Mesendoderm (in vitro differentiated cells): ENCODE data around the gene ARPC5.

Experiments
- DNase-seq: peaks from one replicate; pipeline ENCODE4 v3.0.0; 2013
- H2AK5ac ChIP-seq: 2 replicates; pipeline ENCODE4 v1.6.1; 2013; ENCODE audit warnings: low read length, inconsistent platforms
- H2BK120ac ChIP-seq: 2 replicates; pipeline ENCODE4 v1.6.1; 2013; ENCODE audit warnings: low read depth, mild to moderate bottlenecking, low read length, moderate library complexity, mixed read lengths
- H2BK15ac ChIP-seq: replicated peaks from 2 replicates; pipeline ENCODE4 v1.6.1; 2013; ENCODE audit warnings: low read depth, mild to moderate bottlenecking, moderate library complexity
- H2BK5ac ChIP-seq: 2 replicates; pipeline ENCODE4 v1.6.1; 2013; ENCODE audit warnings: low read length, inconsistent platforms
- H3K18ac ChIP-seq: 2 replicates; pipeline ENCODE4 v1.6.1; 2013; ENCODE audit warnings: mild to moderate bottlenecking, low read length, mixed read lengths
- H3K23ac ChIP-seq: one replicate; pipeline ENCODE4 v1.6.1; 2013; ENCODE audit warnings: low read length
- H3K27ac ChIP-seq: 2 replicates; pipeline ENCODE4 v1.5.1; 2013; ENCODE audit warnings: low read depth, mild to moderate bottlenecking, inconsistent platforms, low read length, moderate library complexity
- H3K27me3 ChIP-seq: 2 replicates; pipeline ENCODE4 v1.6.1; 2013; ENCODE audit warnings: low read length, control low read depth, mild to moderate bottlenecking, inconsistent platforms; ENCODE audit not compliant: insufficient read depth, poor library complexity
- H3K36me3 ChIP-seq: 2 replicates; pipeline ENCODE4 v1.6.1; 2013; ENCODE audit warnings: low read length, inconsistent platforms; ENCODE audit not compliant: control insufficient read depth, insufficient read depth
- H3K4ac ChIP-seq: one replicate; pipeline ENCODE4 v1.6.1; 2013; ENCODE audit warnings: low read depth, mild to moderate bottlenecking, low read length, moderate library complexity
- H3K4me1 ChIP-seq: 2 replicates; pipeline ENCODE4 v1.6.1; 2013; ENCODE audit warnings: low read depth, low read length, inconsistent platforms; ENCODE audit not compliant: control insufficient read depth
- H3K4me2 ChIP-seq: 2 replicates; pipeline ENCODE4 v1.6.1; 2013; ENCODE audit warnings: low read length
- H3K4me3 ChIP-seq: 2 replicates; pipeline ENCODE4 v1.5.1; 2013; ENCODE audit warnings: mild to moderate bottlenecking, low read length
- H3K56ac ChIP-seq: one replicate; pipeline ENCODE4 v1.6.1; 2013; ENCODE audit warnings: low read length
- H3K79me1 ChIP-seq: 2 replicates; pipeline ENCODE4 v1.6.1; 2013; ENCODE audit warnings: low read length, inconsistent platforms
- H3K79me2 ChIP-seq: 2 replicates; pipeline ENCODE4 v1.6.1; 2013; ENCODE audit warnings: mild to moderate bottlenecking, low read length; ENCODE audit not compliant: control insufficient read depth, insufficient read depth
- H3K9ac ChIP-seq: 2 replicates; pipeline ENCODE4 v1.6.1; 2013; ENCODE audit warnings: low read length, inconsistent platforms
- H4K5ac ChIP-seq: one replicate; pipeline ENCODE4 v1.6.1; 2013; ENCODE audit warnings: low read length
- H4K8ac ChIP-seq: one replicate; pipeline ENCODE4 v1.6.1; 2013; ENCODE audit warnings: low read depth, mild to moderate bottlenecking, control low read depth, low read length, moderate library complexity
- WGBS: extraction: QIAGEN DNeasy Blood & Tissue Kit; methylation state at CpG from one replicate; pipeline ENCODE4 v1.1.7; 2013; ENCODE audit warnings: low lambda C conversion rate, missing lambda C conversion rate; ENCODE audit not compliant: insufficient coverage; ENCODE audit errors: extremely low coverage; 5-methylcytosine and 5-hydroxymethylcytosine counted together

ARPC5 gene

DNA sequence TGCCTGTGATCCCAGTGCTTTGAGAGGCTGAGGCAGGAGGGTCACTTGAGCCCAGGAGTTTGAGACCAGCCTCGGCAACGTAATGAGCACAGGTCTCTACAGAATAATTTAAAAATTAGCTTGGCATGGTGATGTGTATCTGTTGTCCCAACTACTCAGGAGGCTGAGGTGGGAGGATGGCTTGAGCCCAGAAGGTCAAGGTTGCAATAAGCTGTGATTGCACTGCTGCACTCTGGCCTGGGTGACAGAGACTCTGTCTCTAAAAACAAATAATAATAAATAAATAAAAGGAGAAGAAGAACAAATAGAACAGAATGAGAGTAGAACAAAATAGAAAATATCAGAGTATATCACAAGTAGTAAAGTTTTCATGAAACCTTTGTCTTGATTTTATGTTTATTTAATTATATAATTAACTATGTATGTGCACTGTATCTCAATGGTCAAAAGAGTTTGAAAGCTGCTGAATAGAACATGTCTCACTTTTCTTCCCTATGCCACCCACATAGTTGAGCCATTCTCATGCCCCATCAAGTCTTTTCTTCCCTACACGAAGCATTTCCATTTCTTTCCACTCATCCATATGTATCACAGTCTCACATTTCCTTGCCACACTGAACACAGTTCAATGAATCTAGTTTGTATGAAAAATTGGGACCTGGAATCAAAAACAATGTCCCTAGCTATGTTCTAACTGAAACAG is 40.5 kb upstream of the ARPC5 start:
- H2AK5ac ChIP-seq: no peak overlapping the region
- no peak overlapping the region for H3K4me3 ChIP-seq
- H3K4me1 ChIP-seq: no peaks in the 10 kb centered on the region
- H3K27ac ChIP-seq: no peak overlapping the region
- H4K8ac ChIP-seq: no peak overlapping the region
- no peak overlapping the region for H2BK5ac ChIP-seq
- H3K56ac ChIP-seq: no peak overlapping the region
- no peak overlapping the region for H3K4me2 ChIP-seq
- no peak overlapping the region for H3K4ac ChIP-seq
- no peaks in the 10 kb centered on the region for H3K79me1 ChIP-seq
- H3K18ac ChIP-seq: no peak overlapping the region
- H3K9ac ChIP-seq: no peak overlapping the region
- H3K23ac ChIP-seq: no peak overlapping the region
- H3K36me3 ChIP-seq: no peaks in the 10 kb centered on the region
- WGBS: no CpG with 5 or more reads among the region's 3 CpGs
- no peaks in the 10 kb centered on the region for H3K27me3 ChIP-seq
- DNase-seq: no peak
- no peak overlapping the region for H2BK15ac ChIP-seq
- no peak overlapping the region for H2BK120ac ChIP-seq
- no peak overlapping the region for H4K5ac ChIP-seq
- no peaks in the 10 kb centered on the region for H3K79me2 ChIP-seq

DNA sequence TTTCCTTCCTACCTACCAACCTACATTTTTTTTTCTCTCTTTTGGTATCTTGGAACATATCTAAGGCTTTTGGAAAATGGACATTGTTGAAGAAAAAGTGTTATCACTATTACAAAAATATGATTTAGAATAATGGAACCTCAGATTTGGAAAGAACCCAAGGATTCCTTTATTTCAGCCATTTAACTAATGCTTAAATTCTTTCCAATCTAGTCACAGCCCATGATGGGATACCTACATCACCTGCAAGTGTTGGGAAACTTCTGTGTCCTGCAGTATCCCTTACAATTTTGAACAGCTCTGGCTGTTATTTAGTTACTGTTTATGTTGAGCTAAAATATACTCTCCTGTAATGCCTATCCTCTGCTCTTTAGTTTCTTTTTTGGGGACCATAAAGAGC is 39.8 kb upstream of the ARPC5 start:
- H2BK120ac ChIP-seq: no peak overlapping the region
- no peak overlapping the region for H2BK5ac ChIP-seq
- H3K23ac ChIP-seq: no peak overlapping the region
- no peak for DNase-seq
- H3K4ac ChIP-seq: no peak overlapping the region
- no peak overlapping the region for H2BK15ac ChIP-seq
- H4K8ac ChIP-seq: no peak overlapping the region
- no peaks in the 10 kb centered on the region for H3K79me1 ChIP-seq
- no peaks in the 10 kb centered on the region for H3K36me3 ChIP-seq
- no peak overlapping the region for H2AK5ac ChIP-seq
- no peak overlapping the region for H3K56ac ChIP-seq
- no peak overlapping the region for H3K9ac ChIP-seq
- H3K27ac ChIP-seq: no peak overlapping the region
- no peaks in the 10 kb centered on the region for H3K4me1 ChIP-seq
- H3K18ac ChIP-seq: no peak overlapping the region
- no peak overlapping the region for H4K5ac ChIP-seq
- H3K27me3 ChIP-seq: no peaks in the 10 kb centered on the region
- H3K79me2 ChIP-seq: no peaks in the 10 kb centered on the region
- no peak overlapping the region for H3K4me2 ChIP-seq
- H3K4me3 ChIP-seq: no peak overlapping the region

DNA sequence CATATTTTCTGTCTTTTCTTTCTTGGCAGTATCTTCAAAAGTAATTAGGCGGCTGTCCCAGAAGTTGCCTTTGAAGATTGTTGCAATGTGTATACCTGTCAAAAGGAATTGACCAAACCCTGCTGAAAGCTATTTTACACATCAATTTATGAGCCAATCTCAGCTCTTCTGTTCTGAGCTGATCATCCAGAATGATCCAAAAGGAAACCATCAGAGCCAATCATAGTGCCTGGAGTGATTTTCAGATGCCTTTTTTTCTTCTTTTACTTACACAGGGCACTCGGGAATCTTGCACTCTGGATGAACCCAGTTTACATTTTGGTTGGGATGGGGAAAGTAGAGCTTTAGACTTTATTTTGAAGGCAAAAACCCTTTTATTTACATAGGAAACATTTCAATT is 39.3 kb upstream of the ARPC5 start:
- H3K79me1 ChIP-seq: no peaks in the 10 kb centered on the region
- no peak overlapping the region for H3K27ac ChIP-seq
- H3K23ac ChIP-seq: no peak overlapping the region
- DNase-seq: no peak
- no peaks in the 10 kb centered on the region for H3K79me2 ChIP-seq
- no peak overlapping the region for H4K8ac ChIP-seq
- no peak overlapping the region for H2AK5ac ChIP-seq
- no peak overlapping the region for H3K4ac ChIP-seq
- no peak overlapping the region for H3K56ac ChIP-seq
- no CpG with 5 or more reads among the region's 2 CpGs for WGBS
- no peak overlapping the region for H3K18ac ChIP-seq
- H3K4me2 ChIP-seq: no peak overlapping the region
- H3K27me3 ChIP-seq: no peaks in the 10 kb centered on the region
- no peaks in the 10 kb centered on the region for H3K36me3 ChIP-seq
- no peak overlapping the region for H2BK15ac ChIP-seq
- no peak overlapping the region for H4K5ac ChIP-seq
- no peak overlapping the region for H2BK120ac ChIP-seq
- no peak overlapping the region for H3K4me3 ChIP-seq
- H2BK5ac ChIP-seq: no peak overlapping the region
- no peaks in the 10 kb centered on the region for H3K4me1 ChIP-seq
- H3K9ac ChIP-seq: no peak overlapping the region

DNA sequence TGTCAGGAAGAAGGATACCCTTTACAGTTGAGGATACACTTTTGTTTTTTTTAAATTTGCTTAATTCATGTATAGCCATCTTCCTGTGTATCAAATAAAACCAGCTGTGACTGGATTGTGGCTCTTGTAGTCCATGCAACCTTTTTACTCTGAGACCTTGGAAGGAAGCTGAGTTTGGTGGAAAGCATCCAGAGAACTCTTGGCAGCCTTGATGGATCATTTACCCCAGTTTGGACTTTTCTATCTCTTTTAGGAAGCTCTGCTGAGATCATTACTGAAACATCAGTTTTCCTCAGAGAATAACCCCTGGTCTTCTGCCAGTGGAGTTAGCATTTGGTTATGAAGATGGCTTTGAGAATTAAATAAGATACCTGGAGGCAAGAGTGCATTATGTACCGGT is 38.8 kb upstream of the ARPC5 start:
- no peak overlapping the region for H3K56ac ChIP-seq
- no peak overlapping the region for H2AK5ac ChIP-seq
- no peak overlapping the region for H3K4ac ChIP-seq
- no peak overlapping the region for H3K4me3 ChIP-seq
- no peak overlapping the region for H3K4me2 ChIP-seq
- H2BK120ac ChIP-seq: no peak overlapping the region
- H3K4me1 ChIP-seq: no peaks in the 10 kb centered on the region
- DNase-seq: no peak
- no peaks in the 10 kb centered on the region for H3K27me3 ChIP-seq
- no peak overlapping the region for H3K9ac ChIP-seq
- no peak overlapping the region for H4K8ac ChIP-seq
- no peaks in the 10 kb centered on the region for H3K79me2 ChIP-seq
- no peak overlapping the region for H3K27ac ChIP-seq
- H2BK15ac ChIP-seq: no peak overlapping the region
- H3K79me1 ChIP-seq: no peaks in the 10 kb centered on the region
- WGBS: no CpG with 5 or more reads among the region's 1 CpG
- no peak overlapping the region for H3K18ac ChIP-seq
- H2BK5ac ChIP-seq: no peak overlapping the region
- H3K36me3 ChIP-seq: no peaks in the 10 kb centered on the region
- no peak overlapping the region for H3K23ac ChIP-seq
- H4K5ac ChIP-seq: no peak overlapping the region

DNA sequence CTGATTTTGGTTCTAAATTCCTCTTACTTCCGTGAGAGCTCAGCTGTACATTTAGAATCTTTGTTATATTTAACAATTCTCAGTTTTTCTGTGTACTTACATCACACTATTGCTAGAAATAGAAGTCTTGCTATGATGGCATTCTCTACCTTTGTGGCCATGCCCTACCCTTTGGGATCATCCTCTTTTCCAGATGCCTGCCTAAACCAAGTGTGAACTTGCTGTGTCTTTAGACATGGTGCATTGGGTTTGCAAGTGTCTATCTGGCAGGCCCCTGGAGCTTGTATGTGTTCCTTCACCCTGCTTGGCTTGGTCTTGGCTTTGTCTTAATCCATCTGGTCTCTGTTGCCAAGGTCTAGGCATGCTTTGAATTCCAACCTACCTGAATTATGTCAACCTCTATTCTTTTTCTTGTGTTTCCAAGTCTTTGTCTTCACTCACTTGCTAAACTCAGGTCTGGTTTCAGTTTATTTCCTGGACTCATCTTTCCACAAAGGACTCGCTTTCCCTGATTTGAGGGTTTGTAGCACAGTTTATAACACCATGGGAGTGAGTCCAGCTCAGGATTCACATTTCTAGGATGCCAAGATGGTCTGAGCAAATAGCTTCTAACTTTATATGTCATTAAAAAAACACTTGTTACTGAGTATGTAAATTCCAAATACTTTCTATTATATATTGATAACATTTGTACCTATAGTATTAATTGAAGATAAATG is 38.2 kb upstream of the ARPC5 start:
- no peak overlapping the region for H3K9ac ChIP-seq
- no peak overlapping the region for H3K4me2 ChIP-seq
- H2BK5ac ChIP-seq: no peak overlapping the region
- no peaks in the 10 kb centered on the region for H3K36me3 ChIP-seq
- H3K18ac ChIP-seq: no peak overlapping the region
- DNase-seq: no peak
- H3K4me3 ChIP-seq: no peak overlapping the region
- no peak overlapping the region for H2BK15ac ChIP-seq
- no peak overlapping the region for H3K4ac ChIP-seq
- no peak overlapping the region for H2BK120ac ChIP-seq
- no peak overlapping the region for H3K56ac ChIP-seq
- WGBS: no CpG with 5 or more reads among the region's 2 CpGs
- no peaks in the 10 kb centered on the region for H3K27me3 ChIP-seq
- no peak overlapping the region for H3K27ac ChIP-seq
- H4K5ac ChIP-seq: no peak overlapping the region
- no peaks in the 10 kb centered on the region for H3K4me1 ChIP-seq
- H3K79me1 ChIP-seq: no peaks in the 10 kb centered on the region
- H3K79me2 ChIP-seq: no peaks in the 10 kb centered on the region
- no peak overlapping the region for H2AK5ac ChIP-seq
- H4K8ac ChIP-seq: no peak overlapping the region
- H3K23ac ChIP-seq: no peak overlapping the region

DNA sequence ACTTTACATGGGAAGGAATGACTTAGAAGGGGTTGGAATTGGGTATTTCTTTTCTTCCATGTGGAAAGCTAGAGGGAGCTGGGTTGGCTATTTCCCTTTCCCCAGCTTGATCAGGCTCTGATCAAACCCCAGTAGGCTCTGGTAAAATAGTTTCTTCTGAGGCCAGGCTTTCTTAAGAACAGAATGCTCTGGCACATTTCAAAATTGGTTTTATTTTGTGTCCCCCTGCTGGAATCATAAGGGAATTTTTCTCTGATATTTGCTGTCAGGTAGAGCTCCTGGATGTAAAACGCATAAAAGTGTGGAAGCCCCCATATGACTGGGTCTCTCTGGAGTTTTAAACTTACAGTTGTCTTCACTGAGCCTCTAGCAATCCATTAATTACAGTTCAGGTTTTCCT is 34.6 kb upstream of the ARPC5 start:
- WGBS: no CpG with 5 or more reads among the region's 1 CpG
- Histone ChIP-seq H3K23ac (no peak overlapping the region), H2BK15ac (no peak overlapping the region), H3K18ac (no peak overlapping the region), H3K4me1 (no peaks in the 10 kb centered on the region), H3K36me3 (no peaks in the 10 kb centered on the region), H3K79me2 (no peaks in the 10 kb centered on the region), H2AK5ac (no peak overlapping the region), H3K79me1 (no peaks in the 10 kb centered on the region), H2BK5ac (no peak overlapping the region), H3K9ac (no peak overlapping the region), H3K56ac (no peak overlapping the region), H3K27me3 (no peaks in the 10 kb centered on the region), H2BK120ac (no peak overlapping the region), H4K8ac (no peak overlapping the region), H3K4me3 (no peak overlapping the region), H3K27ac (no peak overlapping the region), H3K4ac (no peak overlapping the region), H3K4me2 (no peak overlapping the region), H4K5ac (no peak overlapping the region)
- no peak for DNase-seq
